ENCODE data around the gene TEX261.

DNA sequence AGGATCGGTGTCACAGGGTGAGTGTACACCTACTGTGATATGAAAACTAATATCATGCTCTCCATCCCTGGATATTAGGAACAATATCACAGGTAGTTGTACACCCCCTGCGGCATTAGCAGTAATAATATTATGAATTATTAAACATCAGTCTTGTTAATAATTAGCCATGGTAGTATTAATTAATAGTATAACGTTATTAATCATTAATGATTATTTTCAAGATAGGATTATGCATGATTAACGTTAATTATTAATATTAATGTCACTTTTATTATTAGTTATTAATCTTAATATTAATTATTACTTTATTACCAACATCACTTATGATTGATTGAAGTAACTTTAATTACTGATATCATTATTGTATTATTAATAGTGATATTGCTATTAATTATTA lies 47.6 kb upstream of the TEX261 start:
- TF ChIP-seq ZNF274 (IDR thresholded peaks at IDR 0.05; ENCODE audit: low read depth, low read length), result no peak
- TF ChIP-seq YY1 (IDR thresholded peaks at IDR 0.05; ENCODE audit: insufficient read depth, insufficient read length), result no peak

Measured in NT2/D1 (cell line).